GM12878 (cell line): ENCODE measurements around the gene PSENEN. TPM values are rescaled to one million over a fixed set of nuclear protein-coding genes. Genes with fewer than 3 reads are reported as not detected.

Source experiments
- ATAC-seq: fragments of 200-7000 bp; cut with Tn5 transposase; 3 replicates; pipeline ENCODE4 v1.9.1; 2020; ENCODE audit warnings: mild to moderate bottlenecking, moderate library complexity
- BruUV-seq: library from RNA; stranded (reverse); fragments of 400-500 nt; replicated peaks from 2 replicates; lab custom pipeline; 2021; lab: Mats Ljungman, UMichigan
- CTCF ChIA-PET: fragments of 300-600 bp; sonication (Branson Sonifier 250); formaldehyde crosslinking; extraction: SDS; loops from one replicate; lab custom pipeline; 2021; ENCODE audit warnings: inconsistent platforms; lab: Yijun Ruan, JAX
- POLR2A ChIA-PET: fragments of 350-600 bp; formaldehyde crosslinking; extraction: SDS; loops from one replicate; lab custom pipeline; 2021; ENCODE audit warnings: inconsistent platforms; lab: Charles Lee
- RAD21 ChIA-PET: fragments of 300-600 bp; sonication (Branson Sonifier 250); formaldehyde crosslinking; loops from one replicate; lab custom pipeline; 2023; ENCODE audit warnings: antibody characterized with exemption; ENCODE audit not compliant: unreplicated experiment; lab: Charles Lee
- SMC1A ChIA-PET: fragments of 300-600 bp; sonication (Branson Sonifier 250); formaldehyde crosslinking; loops from one replicate; lab custom pipeline; 2023; ENCODE audit not compliant: unreplicated experiment, uncharacterized antibody; lab: Charles Lee
- DNase-seq: peaks from one replicate; pipeline ENCODE4 v3.0.0-alpha.2; 2011; ENCODE audit warnings: low read depth, low spot score
- FAIRE-seq: peaks from 3 replicates; lab custom pipeline; 2011; peaks lifted over from hg19 to GRCh38; lab: Jason Lieb, UNC
- H2AFZ ChIP-seq: 2 replicates; pipeline ENCODE4 v1.6.0; 2011; ENCODE audit warnings: low read depth, low read length, control low read depth; ENCODE audit not compliant: control insufficient read depth
- H3K27ac ChIP-seq: 2 replicates; pipeline ENCODE4 v1.5.1; 2011; ENCODE audit warnings: control low read depth; ENCODE audit not compliant: control insufficient read depth, insufficient read depth
- H3K27me3 ChIP-seq, 2 experiments: replicated peaks in 1 of 2; 2 replicates each; pipeline versions ENCODE4 v1.6.0 to v1.6.1; 2011; ENCODE audit warnings: low read length in 1 of 2; ENCODE audit not compliant: control insufficient read depth in 2 of 2, insufficient read depth in 2 of 2
- H3K36me3 ChIP-seq, 2 experiments: 2 replicates each; pipeline ENCODE4 v1.5.1; 2011; ENCODE audit warnings: low read length in 1 of 2; ENCODE audit not compliant: control insufficient read depth in 2 of 2, insufficient read depth in 2 of 2
- H3K4me1 ChIP-seq: 2 replicates; pipeline ENCODE4 v1.6.1; 2011; ENCODE audit warnings: mild to moderate bottlenecking, low read length, moderate library complexity, mixed read lengths; ENCODE audit not compliant: control insufficient read depth, insufficient read depth
- H3K4me2 ChIP-seq: 2 replicates; pipeline ENCODE4 v1.6.0; 2011; ENCODE audit warnings: control low read depth; ENCODE audit not compliant: control insufficient read depth, insufficient read depth
- H3K4me3 ChIP-seq: fragments of 200-600 bp; sonication (generic); 2 replicates; pipeline ENCODE4 v1.5.1; 2016
- H3K79me2 ChIP-seq: 2 replicates; pipeline ENCODE4 v1.6.0; 2011; ENCODE audit warnings: low read length; ENCODE audit not compliant: control insufficient read depth, insufficient read depth
- H3K9ac ChIP-seq: 2 replicates; pipeline ENCODE4 v1.8.0; 2011; ENCODE audit warnings: low read length, control low read depth, mixed read lengths; ENCODE audit not compliant: control insufficient read depth, insufficient read depth
- H3K9me3 ChIP-seq: replicated peaks from 3 replicates; pipeline ENCODE4 v1.5.1; 2011; ENCODE audit warnings: mild to moderate bottlenecking, low read length; ENCODE audit not compliant: control insufficient read depth, insufficient read depth
- H4K20me1 ChIP-seq: 2 replicates; pipeline ENCODE4 v1.6.0; 2011; ENCODE audit not compliant: control insufficient read depth, insufficient read depth
- ATF7 ChIP-seq: fragments of 450-650 bp; IDR thresholded peaks from 2 replicates; pipeline ENCODE4 v1.6.1; 2016; ENCODE audit warnings: low read depth, mild to moderate bottlenecking
- BCL11A ChIP-seq: IDR thresholded peaks from 2 replicates; pipeline ENCODE4 v1.6.1; 2011; ENCODE audit warnings: low read depth, low read length
- BMI1 ChIP-seq: fragments of 450-650 bp; IDR thresholded peaks from 2 replicates; pipeline ENCODE4 v1.6.1; 2016; ENCODE audit warnings: mild to moderate bottlenecking, moderate library complexity, borderline replicate concordance
- CBFB ChIP-seq: IDR thresholded peaks from 2 replicates; pipeline ENCODE4 v1.6.1; 2016; ENCODE audit warnings: antibody characterized with exemption, low read depth
- DPF2 ChIP-seq: fragments of 450-650 bp; IDR thresholded peaks from 2 replicates; pipeline ENCODE4 v1.6.1; 2017; ENCODE audit warnings: mild to moderate bottlenecking
- EP300 ChIP-seq, 2 experiments: fragments of 150-350 bp in 1 of 2; IDR thresholded peaks; 2 replicates each; pipeline ENCODE4 v1.6.1; 2011 to 2012; ENCODE audit warnings: low read depth in 2 of 2, low read length in 2 of 2, borderline replicate concordance in 1 of 2, improper control_type of control experiment in 1 of 2, inconsistent platforms in 1 of 2; ENCODE audit not compliant: control insufficient read depth in 1 of 2
- HDGF ChIP-seq: fragments of 450-650 bp; IDR thresholded peaks from 2 replicates; pipeline ENCODE4 v1.6.1; 2016; ENCODE audit warnings: antibody characterized with exemption
- IKZF2 ChIP-seq, 2 experiments: fragments of 450-650 bp; IDR thresholded peaks; 2 replicates each; pipeline ENCODE4 v1.6.1; 2017; ENCODE audit warnings: mild to moderate bottlenecking in 2 of 2, moderate library complexity in 2 of 2
- IRF4 ChIP-seq: IDR thresholded peaks from 2 replicates; pipeline ENCODE4 v1.6.1; 2011; ENCODE audit warnings: low read depth, low read length
- MEF2A ChIP-seq: IDR thresholded peaks from 2 replicates; pipeline ENCODE4 v1.6.1; 2011; ENCODE audit warnings: low read depth, mild to moderate bottlenecking, low read length, moderate library complexity; ENCODE audit not compliant: insufficient read depth
- NFYA ChIP-seq: IDR thresholded peaks from 2 replicates; pipeline ENCODE4 v1.6.1; 2011; ENCODE audit warnings: low read depth, mild to moderate bottlenecking, low read length, improper control_type of control experiment, borderline replicate concordance
- NRF1 ChIP-seq: conservative IDR thresholded peaks from 2 replicates; pipeline ENCODE4 v1.6.1; 2011; ENCODE audit warnings: mild to moderate bottlenecking, low read depth, low read length, improper control_type of control experiment
- RAD21 ChIP-seq: IDR thresholded peaks from 2 replicates; pipeline ENCODE4 v1.6.1; 2011; ENCODE audit warnings: mild to moderate bottlenecking, low read depth, low read length, moderate library complexity; ENCODE audit not compliant: insufficient read depth
- RUNX3 ChIP-seq: IDR thresholded peaks from 2 replicates; pipeline ENCODE4 v1.6.1; 2012; ENCODE audit warnings: low read length, inconsistent platforms
- SPI1 ChIP-seq: IDR thresholded peaks from 2 replicates; pipeline ENCODE4 v1.6.1; 2011; ENCODE audit warnings: low read depth, mild to moderate bottlenecking, low read length, moderate library complexity, borderline replicate concordance; ENCODE audit not compliant: insufficient read depth
- TAF1 ChIP-seq: IDR thresholded peaks from 2 replicates; pipeline ENCODE4 v1.6.1; 2011; ENCODE audit warnings: mild to moderate bottlenecking, low read depth, low read length, borderline replicate concordance
- WGBS: methylation state at CpG from one replicate; pipeline ENCODE4 v1.1.6; 2016; ENCODE audit warnings: low lambda C conversion rate; ENCODE audit not compliant: insufficient replicate concordance, insufficient coverage; ENCODE audit errors: missing lambda C conversion rate; 5-methylcytosine and 5-hydroxymethylcytosine counted together
- in situ Hi-C: fragments of 300-500 bp; cut with MboI; formaldehyde crosslinking; loops from 9 replicates; pipeline ENCODE4 v1.14.3; 2018; ENCODE audit warnings: mixed read lengths
- intact Hi-C: fragments of 100-400 bp; cut with micrococcal nuclease; formaldehyde crosslinking; loops from one replicate; pipeline ENCODE4 v1.14.2; 2022; ENCODE audit not compliant: unreplicated experiment
- polyA plus RNA-seq, 11 experiments: library from polyadenylated mRNA; depleted of rRNA in 4 of 11; unstranded in 6 of 11; stranded (reverse) in 5 of 11; fragments of >200 nt; fragmentation: Nextera tagmentation in 4 of 11; fragmentation: Illumina TruSeq in 1 of 11; extraction: Ambion mirVana in 4 of 11; extraction: Trizol in 1 of 11; gene quantifications; 1 replicate in 1 of 11; 2 replicates in 10 of 11; pipeline versions ENCODE4 v1.2.1 to v1.2.3, GENCODE V29; 2011 to 2016; ENCODE audit warnings: inconsistent platforms in 2 of 11, missing spikeins in 2 of 11, low read depth in 1 of 11
- total RNA-seq, 4 experiments: library from RNA; depleted of rRNA in 3 of 4; stranded (reverse); fragments of >200 nt in 3 of 4; fragmentation: Illumina TruSeq in 1 of 4; extraction: Trizol in 1 of 4; gene quantifications; 2 replicates each; pipeline versions ENCODE4 v1.2.1 to v1.2.3, GENCODE V29; 2013 to 2021
- TF ChIP-seq, protein P1 (sequence below): IDR thresholded peaks from 2 replicates; pipeline ENCODE4 v1.6.1; 2011; ENCODE audit warnings: low read depth, low read length, improper control_type of control experiment, borderline replicate concordance
- TF ChIP-seq, protein P2 (sequence below): fragments of 450-650 bp; IDR thresholded peaks from 2 replicates; pipeline ENCODE4 v1.6.1; 2016; ENCODE audit warnings: mild to moderate bottlenecking, moderate library complexity, borderline replicate concordance

The PSENEN gene
- total and polyA plus RNA-seq, 10 of the 15 experiments (the other 5 are each of a cell fraction or from before 2014, with no cell fraction given) = 14.4 to 178 (median 43.5) TPM

DNA sequence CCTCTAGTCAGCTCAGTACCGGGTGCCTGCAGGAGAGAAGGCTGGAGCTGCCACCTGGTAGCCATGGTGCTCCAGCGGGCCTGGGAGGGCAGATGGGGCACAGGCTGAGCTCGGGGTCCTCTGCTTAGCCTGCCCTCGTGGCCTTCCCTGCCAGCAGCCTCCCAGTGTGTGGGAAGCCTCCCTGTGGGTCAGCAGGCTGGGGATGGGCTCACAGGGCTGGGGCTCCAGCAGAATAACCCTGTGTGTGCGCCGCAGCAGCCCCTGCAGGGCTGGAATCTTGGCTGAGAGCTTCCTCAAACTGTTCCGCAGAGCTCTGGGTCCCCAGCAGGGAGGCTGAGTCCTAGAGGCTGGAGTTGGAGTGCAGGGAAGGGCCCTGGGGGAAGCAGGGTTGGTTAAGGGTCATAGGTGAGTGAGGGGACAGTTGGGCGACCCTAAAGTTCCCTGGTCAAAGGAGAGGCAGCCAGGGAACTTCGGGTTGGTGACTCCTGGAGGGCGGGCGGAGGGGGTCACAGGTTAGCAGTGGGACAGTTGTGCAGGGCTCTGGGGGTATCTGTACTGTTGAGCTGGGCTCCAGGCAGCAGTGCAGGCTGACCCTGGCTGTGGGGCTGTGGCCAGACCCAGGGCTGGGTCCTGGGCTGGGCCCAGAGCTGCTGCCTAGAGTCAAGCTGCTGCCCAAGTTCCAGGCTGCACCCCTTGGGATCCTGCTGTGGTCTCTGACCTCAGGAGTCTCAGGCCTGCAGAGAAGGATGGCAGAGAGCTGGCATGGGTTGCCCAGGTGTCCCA, 43.9 kb downstream of the PSENEN start:
- H3K9me3 ChIP-seq = no peaks in the 10 kb centered on the region
- in situ Hi-C loops (no loop called here), intact Hi-C loops (no loop called here)
- ATAC-seq (no peak), FAIRE-seq (no peak), DNase-seq (no peak)
- no peaks in the 10 kb centered on the region for H3K79me2 ChIP-seq
- H3K27ac ChIP-seq = no peak overlapping the region
- 44% methylated on average over 9 of the region's 11 CpGs for WGBS
- H2AFZ ChIP-seq = no peak overlapping the region
- no peak overlapping the region for H3K9ac ChIP-seq
- H3K36me3 ChIP-seq = no peaks in the 10 kb centered on the region
- no peaks in the 10 kb centered on the region; a peak in 1 of 4 replicates for H3K27me3 ChIP-seq
- no peaks in the 10 kb centered on the region for H4K20me1 ChIP-seq
- no peaks in the 10 kb centered on the region for H3K4me1 ChIP-seq
- no peak overlapping the region for H3K4me2 ChIP-seq
- ChIA-PET SMC1A (no interaction called here), CTCF (interaction anchor here (1.5 to 3.1 kb wide), 2 partner anchors 11 to 95 kb away, joined by 3 to 12 read pairs; no protein-coding TSS in a partner anchor), POLR2A (no interaction called here), RAD21 (no interaction called here)
- no TSS peak for BruUV-seq
- TF ChIP-seq DPF2 = no peak
- no peak for TF ChIP-seq HDGF
- TF ChIP-seq, protein P1, sequence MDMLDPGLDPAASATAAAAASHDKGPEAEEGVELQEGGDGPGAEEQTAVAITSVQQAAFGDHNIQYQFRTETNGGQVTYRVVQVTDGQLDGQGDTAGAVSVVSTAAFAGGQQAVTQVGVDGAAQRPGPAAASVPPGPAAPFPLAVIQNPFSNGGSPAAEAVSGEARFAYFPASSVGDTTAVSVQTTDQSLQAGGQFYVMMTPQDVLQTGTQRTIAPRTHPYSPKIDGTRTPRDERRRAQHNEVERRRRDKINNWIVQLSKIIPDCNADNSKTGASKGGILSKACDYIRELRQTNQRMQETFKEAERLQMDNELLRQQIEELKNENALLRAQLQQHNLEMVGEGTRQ = no peak
- no peak for TF ChIP-seq RUNX3
- TF ChIP-seq, protein P2, sequence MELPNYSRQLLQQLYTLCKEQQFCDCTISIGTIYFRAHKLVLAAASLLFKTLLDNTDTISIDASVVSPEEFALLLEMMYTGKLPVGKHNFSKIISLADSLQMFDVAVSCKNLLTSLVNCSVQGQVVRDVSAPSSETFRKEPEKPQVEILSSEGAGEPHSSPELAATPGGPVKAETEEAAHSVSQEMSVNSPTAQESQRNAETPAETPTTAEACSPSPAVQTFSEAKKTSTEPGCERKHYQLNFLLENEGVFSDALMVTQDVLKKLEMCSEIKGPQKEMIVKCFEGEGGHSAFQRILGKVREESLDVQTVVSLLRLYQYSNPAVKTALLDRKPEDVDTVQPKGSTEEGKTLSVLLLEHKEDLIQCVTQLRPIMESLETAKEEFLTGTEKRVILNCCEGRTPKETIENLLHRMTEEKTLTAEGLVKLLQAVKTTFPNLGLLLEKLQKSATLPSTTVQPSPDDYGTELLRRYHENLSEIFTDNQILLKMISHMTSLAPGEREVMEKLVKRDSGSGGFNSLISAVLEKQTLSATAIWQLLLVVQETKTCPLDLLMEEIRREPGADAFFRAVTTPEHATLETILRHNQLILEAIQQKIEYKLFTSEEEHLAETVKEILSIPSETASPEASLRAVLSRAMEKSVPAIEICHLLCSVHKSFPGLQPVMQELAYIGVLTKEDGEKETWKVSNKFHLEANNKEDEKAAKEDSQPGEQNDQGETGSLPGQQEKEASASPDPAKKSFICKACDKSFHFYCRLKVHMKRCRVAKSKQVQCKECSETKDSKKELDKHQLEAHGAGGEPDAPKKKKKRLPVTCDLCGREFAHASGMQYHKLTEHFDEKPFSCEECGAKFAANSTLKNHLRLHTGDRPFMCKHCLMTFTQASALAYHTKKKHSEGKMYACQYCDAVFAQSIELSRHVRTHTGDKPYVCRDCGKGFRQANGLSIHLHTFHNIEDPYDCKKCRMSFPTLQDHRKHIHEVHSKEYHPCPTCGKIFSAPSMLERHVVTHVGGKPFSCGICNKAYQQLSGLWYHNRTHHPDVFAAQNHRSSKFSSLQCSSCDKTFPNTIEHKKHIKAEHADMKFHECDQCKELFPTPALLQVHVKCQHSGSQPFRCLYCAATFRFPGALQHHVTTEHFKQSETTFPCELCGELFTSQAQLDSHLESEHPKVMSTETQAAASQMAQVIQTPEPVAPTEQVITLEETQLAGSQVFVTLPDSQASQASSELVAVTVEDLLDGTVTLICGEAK = no peak
- no peak for TF ChIP-seq IKZF2 (IDR thresholded peaks at IDR 0.05)
- TF ChIP-seq SPI1 = no peak
- no peak for TF ChIP-seq NRF1
- no peak for TF ChIP-seq ATF7
- no peak for TF ChIP-seq BCL11A
- no peak for TF ChIP-seq MEF2A
- TF ChIP-seq NFYA = no peak
- TF ChIP-seq BMI1 = no peak
- TF ChIP-seq RAD21 = no peak
- no peak for TF ChIP-seq EP300 (IDR thresholded peaks at IDR 0.05; ENCODE audit: borderline replicate concordance in 1 of 2, control insufficient read depth in 1 of 2, low read depth in 2 of 2, low read length in 2 of 2)
- no peak for TF ChIP-seq CBFB
- no peak for TF ChIP-seq IRF4
- no peak for TF ChIP-seq TAF1
- H3K4me3 ChIP-seq = no peak overlapping the region
